H1 (cell line): ENCODE results near the gene CYP3A7.

Experiments
- ATF3 ChIP-seq: IDR thresholded peaks from 2 replicates; pipeline ENCODE4 v1.6.1; 2011; ENCODE audit warnings: low read depth, mild to moderate bottlenecking, low read length; ENCODE audit not compliant: insufficient read depth
- CTCF ChIP-seq, 3 experiments: IDR thresholded peaks; 1 replicate in 2 of 3; 2 replicates in 1 of 3; pipeline versions ENCODE4 v1.5.1 to v1.6.1; 2011; ENCODE audit warnings: low read length in 3 of 3, mild to moderate bottlenecking in 3 of 3, inconsistent platforms in 2 of 3, low read depth in 1 of 3, moderate library complexity in 1 of 3; ENCODE audit not compliant: insufficient read depth in 1 of 3; ENCODE audit errors: control extremely low read depth in 1 of 3
- EP300 ChIP-seq, 2 experiments: IDR thresholded peaks; 1 replicate in 1 of 2; 2 replicates in 1 of 2; pipeline ENCODE4 v1.6.1; 2011 to 2012; ENCODE audit warnings: low read depth in 2 of 2, low read length in 2 of 2, mild to moderate bottlenecking in 2 of 2, borderline replicate concordance in 1 of 2, inconsistent platforms in 1 of 2, moderate library complexity in 1 of 2
- FOSL1 ChIP-seq: IDR thresholded peaks from 2 replicates; pipeline ENCODE4 v1.6.1; 2011; ENCODE audit warnings: mild to moderate bottlenecking, low read depth, low read length, moderate library complexity; ENCODE audit not compliant: insufficient read depth
- MAX ChIP-seq: IDR thresholded peaks from 2 replicates; pipeline ENCODE4 v1.6.1; 2012; ENCODE audit warnings: inconsistent platforms
- POLR2A ChIP-seq, 2 experiments: IDR thresholded peaks; 1 replicate in 1 of 2; 2 replicates in 1 of 2; pipeline ENCODE4 v1.6.1; 2011; ENCODE audit warnings: low read depth in 2 of 2, low read length in 2 of 2, mild to moderate bottlenecking in 2 of 2; ENCODE audit errors: control extremely low read depth in 1 of 2
- RBBP5 ChIP-seq: IDR thresholded peaks from 2 replicates; pipeline ENCODE4 v1.7.1; 2012; ENCODE audit warnings: low read depth, mild to moderate bottlenecking, inconsistent platforms, low read length, moderate library complexity, borderline replicate concordance
- SRF ChIP-seq: IDR thresholded peaks from 2 replicates; pipeline ENCODE4 v1.6.1; 2011; ENCODE audit warnings: mild to moderate bottlenecking, low read depth, low read length, moderate library complexity

GRCh38 chr7:99766484-99767099 is 31.6 kb upstream of the CYP3A7 start:
- TF ChIP-seq MAX (no peak), RBBP5 (no peak), CTCF (IDR thresholded peaks at IDR 0.05; ENCODE audit: control extremely low read depth in 1 of 3, insufficient read depth in 1 of 3, low read depth in 1 of 3, low read length in 3 of 3) (no peak), FOSL1 (no peak), POLR2A (IDR thresholded peaks at IDR 0.05; ENCODE audit: control extremely low read depth in 1 of 2, low read depth in 2 of 2, low read length in 2 of 2) (no peak), SRF (no peak), ATF3 (no peak), EP300 (IDR thresholded peaks at IDR 0.05; ENCODE audit: borderline replicate concordance in 1 of 2, low read depth in 2 of 2, low read length in 2 of 2) (no peak)
